Hematopoietic multipotent progenitor cell (in vitro differentiated cells): ENCODE results near the gene OLFM1. TPM values are rescaled to one million over a fixed set of nuclear protein-coding genes. Genes with fewer than 3 reads are reported as not detected.
A peak's percentile ranks its signal among the peaks of the same experiment; 100 is the strongest.

Experiments
- DNase-seq, 3 donors: peaks; one replicate each; pipeline ENCODE4 v3.0.0-alpha.2; 2011 to 2015; ENCODE audit warnings: low read depth in 2 of 3, low spot score in 2 of 3
- total RNA-seq: library from RNA; depleted of rRNA; stranded (reverse); fragments of >200 nt; gene quantifications from one replicate; pipeline ENCODE4 v1.2.3, GENCODE V29; 2012

Gene OLFM1
- total RNA-seq, 1 donor, result 0.27 TPM

DNA sequence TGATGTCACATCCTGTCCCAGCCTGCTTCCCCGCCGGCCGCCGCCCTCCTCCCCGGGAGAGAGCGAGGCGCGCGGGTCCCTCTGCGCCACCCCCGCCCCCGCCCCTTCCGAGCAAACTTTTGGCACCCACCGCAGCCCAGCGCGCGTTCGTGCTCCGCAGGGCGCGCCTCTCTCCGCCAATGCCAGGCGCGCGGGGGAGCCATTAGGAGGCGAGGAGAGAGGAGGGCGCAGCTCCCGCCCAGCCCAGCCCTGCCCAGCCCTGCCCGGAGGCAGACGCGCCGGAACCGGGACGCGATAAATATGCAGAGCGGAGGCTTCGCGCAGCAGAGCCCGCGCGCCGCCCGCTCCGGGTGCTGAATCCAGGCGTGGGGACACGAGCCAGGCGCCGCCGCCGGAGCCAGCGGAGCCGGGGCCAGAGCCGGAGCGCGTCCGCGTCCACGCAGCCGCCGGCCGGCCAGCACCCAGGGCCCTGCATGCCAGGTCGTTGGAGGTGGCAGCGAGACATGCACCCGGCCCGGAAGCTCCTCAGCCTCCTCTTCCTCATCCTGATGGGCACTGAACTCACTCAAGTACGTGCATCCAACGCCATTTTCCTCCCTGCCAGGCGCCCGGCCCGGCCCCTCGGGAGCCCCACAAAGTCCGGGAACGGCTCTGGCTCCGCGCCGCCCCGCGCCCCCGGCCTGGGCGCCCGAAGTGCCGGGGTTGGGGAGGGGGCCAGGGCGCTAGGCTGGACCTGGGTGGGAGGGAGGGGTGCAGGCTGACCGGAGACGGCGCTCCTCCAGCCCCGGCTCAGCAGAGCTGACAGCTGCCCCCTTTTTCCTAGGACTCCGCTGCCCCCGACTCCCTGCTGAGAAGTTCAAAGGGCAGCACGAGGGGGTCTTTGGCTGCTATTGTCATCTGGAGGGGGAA lies 12.0 kb upstream of the OLFM1 start:
- no peak for DNase-seq

DNA sequence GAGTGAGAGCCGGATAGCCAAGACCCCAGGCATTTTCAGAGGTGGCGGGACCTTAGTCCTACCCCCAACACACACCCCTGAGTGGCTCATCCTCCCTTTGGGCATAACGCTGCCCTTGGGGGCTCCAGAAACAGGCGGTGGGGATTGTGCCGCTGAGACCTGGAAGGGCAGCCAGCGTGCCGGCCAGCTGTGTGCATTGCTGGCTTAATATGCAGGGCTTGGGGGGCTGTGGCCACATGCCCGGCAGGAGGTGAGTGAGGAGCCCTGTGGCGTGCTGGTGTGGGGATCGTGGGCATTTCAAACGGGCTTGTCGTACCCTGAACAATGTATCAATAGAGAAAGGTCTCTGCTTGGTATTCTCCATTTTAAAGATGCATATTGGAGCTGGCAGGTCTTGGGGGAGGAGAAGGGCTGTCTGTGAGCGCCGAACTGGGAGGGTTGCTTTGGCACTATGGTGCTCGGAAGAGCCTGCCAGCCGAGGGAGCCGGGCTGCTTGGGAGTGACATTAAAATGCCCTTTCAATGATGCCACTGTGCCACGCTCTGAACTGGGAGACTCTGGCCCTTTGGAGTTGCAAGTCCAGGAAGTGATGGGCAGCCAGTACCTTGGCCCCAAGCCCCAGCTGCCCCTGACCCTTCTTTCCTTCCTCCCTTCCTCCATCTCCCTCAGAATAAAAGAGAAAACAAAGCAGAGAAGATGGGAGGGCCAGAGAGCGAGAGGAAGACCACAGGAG lies 11.2 kb upstream of the OLFM1 start:
- DNase-seq, result no peak

DNA sequence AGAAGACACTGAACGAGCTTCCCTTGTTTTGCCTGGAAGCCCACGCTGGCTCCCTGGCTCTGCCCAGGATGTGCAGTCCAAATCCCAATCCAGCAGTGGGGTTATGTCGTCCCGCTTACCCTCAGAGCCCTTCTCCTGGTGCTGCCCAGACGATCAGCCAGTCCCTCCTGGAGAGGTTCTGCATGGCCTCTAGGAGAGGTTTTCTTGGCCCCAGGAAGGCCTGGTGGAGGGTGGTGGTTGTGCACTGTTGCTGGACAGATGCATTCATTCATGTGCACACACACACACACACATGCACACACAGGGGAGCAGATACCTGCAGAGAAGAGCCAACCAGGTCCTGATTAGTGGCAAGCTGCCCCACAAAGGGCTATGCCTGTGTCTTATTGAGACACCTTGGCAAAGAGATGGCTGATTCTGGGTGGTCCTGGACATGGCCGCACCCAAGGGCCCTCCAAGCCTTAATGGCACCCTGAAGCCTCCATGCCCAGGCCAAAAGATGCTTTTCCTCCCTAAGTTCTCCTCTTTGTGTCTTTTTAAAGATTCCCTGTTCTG lies 10.5 kb upstream of the OLFM1 start:
- DNase-seq, result no peak

DNA sequence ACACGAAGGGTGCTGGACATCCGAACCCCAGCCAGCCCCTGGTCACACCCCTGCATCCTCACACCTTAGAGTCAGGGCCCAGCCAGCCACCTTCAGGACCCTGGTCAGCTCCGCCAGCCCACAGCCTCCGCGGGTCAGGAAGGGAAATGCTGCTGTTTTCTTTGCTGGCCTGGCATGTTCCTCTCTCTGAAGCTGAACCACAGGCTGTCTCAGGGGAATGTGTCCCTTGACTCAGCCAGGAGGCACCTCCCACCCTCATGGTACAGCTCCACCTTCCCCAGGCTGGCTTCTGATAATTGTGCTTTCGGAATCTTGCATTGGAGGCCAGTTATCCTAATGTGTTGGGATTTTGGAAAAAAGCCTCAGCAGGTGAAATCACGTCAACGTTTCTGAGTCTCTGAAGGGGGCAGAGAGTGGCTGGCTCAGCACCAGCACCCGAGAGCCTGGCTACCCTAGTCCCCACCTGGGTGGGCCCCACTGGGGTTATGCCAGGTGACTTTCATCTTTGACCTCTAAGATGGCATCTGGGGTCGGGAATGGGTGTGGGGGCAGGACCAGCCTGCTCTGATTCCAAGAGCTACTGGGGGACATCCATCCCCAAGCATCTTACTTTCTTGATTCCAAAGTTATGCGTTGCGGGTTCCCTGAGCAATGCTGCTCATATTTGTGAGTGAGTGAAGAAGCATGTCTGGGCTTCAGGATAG lies 9.8 kb upstream of the OLFM1 start:
- peak in 2 of 3 donors; percentile 36 to 60 for DNase-seq

DNA sequence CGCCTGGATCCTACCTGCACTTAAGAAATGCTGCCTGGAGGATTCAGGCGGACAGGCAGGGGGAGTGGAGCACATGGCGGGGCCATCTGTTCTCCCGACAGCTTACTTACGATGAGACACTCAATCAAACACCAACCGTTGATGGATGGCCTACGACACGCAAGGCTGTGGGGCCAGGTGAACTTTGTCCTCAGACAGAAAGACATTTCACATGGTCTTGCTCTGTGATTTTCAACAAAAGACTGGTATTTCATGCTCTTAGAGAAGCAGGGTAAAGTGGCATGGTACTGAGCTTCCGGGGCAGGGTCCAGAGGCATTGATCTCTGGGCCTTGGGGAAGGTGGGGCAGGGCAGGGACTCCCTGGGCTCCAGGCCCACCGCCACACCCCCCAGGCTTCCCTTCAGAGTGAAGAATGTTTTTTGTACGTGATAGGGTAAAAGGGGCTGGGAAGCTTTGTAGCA lies 9.1 kb upstream of the OLFM1 start:
- no peak for DNase-seq

DNA sequence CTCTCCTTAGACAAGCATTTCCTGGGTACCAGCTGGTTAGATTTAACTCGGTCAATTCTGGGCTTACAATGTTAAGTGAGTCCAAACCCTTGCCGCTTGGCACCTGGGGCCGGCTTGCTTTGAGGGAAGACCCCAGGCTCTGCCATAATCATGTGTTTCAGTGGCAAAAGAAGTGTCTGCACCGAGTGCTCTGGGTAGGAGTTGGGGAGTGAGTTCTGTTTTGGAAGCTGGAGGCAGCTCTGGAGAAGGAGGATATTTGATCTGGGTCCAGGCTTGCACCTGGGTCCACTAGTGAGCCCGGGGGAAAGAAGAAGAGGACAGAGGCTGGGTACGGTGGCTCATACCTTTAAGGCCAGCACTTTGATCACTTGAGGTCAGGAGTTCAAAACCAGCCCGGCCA lies 8.4 kb upstream of the OLFM1 start:
- no peak for DNase-seq

DNA sequence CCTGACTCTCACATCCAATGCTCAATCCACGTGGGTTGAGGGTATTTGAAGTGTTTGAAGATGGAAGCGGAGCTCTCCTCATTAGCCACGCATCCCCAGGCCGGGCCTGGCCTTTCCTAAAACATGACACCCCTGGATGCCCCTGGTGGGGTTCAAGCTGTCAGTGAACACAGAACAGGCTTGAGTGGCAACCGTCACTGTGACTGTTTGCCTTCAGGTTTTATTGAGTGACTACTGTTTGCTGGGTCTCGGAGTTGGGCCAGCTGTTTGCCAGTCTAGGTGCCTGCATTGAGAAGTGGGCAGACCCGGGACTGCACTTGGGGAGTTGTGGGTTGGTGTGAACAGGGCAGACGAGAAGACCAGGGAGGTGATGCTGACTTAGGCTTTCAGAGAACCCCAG lies 7.8 kb upstream of the OLFM1 start:
- no peak for DNase-seq

DNA sequence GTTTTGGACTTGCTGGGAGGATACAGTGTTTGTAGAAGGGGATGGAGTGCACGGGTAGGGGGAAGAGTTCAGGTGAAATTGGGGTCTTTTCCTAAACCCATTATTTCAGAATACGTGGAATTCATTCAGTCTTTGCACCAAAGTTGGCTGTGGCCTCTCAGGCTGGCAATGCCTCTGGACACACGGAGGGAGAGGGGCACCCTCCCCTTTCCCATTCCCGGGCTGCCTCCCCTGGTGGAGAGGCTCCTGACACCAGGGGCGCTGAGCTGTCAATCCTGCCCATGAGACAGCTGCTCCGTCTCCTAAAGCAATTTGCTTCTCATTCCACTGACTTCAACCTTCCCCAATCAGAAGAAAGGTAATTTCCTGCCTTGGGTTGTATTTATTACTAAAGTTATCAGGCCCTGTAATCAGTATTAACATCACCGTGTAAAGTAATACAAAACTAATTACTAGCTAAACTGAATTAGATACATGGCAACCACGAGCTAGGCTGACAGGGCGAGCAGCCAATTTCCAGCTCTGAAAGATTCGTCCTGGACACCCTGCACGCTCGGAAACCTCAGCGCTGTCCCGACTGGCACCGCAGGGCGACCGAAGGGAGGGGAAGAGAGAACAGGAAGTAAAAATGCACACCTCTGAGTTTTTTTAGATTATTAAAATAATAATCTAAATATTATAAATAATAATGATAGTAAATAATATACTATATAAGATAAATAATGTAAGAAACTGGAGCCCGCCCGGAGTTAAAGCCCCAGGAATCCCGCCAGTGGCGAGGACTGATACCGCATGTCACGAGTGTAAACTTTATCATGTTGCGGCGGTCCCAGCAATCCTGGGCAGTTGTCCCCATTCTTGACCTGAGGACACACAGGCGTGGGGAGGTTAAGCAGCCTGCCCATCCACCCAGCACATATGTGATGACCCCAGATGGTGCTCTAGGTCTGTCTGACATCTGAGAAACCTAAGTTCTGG lies 6.9 kb upstream of the OLFM1 start:
- no peak for DNase-seq

DNA sequence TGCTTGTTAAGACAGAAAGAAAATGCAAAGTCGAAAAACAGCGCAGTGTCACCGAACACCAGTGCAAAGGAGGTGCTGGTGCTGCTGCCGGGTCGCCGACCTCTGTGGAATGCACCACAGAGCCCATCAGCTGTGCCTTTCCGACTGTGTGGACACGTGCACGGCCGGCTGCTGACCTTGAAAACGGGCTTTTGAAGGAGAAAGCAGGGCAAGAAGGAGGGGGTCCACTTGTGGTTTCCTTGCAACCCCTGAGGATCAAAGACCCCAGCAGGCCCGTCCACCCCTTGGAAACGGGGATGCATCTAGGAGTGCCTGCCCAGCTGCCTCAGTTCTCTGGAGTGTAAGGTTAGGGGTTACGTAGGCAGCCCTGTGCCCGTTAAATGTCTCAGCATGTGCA lies 6.2 kb upstream of the OLFM1 start:
- DNase-seq, result no peak

DNA sequence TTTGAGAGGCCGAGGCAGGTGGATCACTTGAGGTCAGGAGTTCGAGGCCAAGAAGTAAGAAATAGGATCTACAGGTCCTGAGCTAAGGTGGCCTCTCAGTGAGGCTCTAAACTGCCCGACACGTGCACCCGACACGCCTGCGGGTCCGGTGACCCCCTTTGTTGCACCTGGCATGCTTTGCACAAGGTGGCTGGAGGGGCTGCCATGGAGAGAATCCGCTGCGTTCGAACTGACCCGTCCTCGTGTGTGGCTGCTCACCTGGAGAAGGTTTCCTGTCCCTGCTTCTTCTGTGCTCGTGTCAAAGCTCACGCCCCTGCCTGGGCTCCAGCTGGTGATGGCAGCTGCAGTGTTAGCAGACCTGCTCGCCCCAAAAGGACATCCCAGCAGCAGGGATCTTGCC lies 5.7 kb upstream of the OLFM1 start:
- no peak for DNase-seq

DNA sequence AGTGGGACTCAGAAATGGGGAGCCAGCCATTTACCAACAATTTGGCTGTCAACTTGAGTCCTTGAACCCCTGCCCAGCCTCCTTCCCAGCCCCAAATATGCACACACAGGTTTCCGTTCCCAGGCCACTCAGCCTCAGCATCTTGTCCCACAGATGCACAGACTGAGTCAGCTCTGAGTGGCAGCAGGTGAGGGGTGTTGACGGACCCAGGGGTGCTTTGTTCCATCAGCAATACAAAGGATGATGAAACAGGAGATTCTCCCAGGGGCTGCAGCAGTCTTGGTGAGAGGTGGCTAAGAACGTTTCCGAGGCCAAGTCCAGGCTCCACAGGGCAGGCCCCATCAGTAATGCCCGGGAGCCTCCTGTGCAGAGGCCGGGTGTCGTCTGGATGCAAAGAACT lies 4.9 kb upstream of the OLFM1 start:
- DNase-seq, result no peak

DNA sequence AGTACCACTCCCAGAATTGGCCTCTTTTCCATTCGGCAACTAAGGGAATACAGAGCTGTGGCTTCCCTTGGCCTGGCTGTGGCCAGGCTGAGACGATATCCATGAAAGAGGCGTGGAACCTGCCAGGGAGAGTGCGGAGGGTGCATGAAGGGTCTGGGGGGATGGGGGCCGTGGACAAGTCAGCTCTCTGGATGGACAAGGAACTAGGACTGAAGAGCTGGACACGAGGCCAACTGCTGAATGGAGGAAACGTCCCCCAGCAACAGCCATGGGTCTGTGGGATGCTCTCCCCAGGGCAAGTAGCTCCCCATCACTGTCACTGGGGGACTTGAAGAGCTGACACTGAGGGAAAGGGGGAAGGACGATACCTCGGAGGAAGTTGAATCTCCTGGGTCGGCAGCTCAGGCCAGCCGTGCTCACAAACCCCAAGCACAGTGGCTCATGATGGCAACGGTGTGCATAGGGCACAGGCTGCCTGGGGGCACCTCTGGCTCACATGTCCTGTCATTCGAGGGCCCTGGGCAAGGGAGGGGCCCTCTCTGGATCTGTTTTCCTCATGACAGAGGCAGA lies 4.1 kb upstream of the OLFM1 start:
- no peak for DNase-seq

DNA sequence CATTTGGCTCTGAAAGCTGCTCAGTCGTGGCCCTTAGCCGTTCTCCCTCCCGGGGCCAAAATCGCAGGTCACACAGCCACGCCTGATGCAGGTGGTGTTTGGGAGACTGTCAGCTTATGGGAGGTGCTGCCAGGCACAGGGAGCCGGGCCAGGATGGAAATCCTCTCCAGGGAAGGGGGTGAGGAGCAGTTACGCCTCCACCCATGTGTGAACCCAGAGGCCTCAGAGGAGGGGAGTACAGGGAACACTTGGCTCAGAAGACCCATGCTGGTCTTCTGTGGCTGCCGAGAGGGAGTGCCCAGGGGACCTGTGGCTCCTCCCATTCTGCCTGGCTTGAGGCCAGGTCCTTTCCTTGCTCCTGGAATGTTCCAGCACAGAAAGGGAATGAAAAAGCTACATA lies 3.6 kb upstream of the OLFM1 start:
- no peak for DNase-seq

DNA sequence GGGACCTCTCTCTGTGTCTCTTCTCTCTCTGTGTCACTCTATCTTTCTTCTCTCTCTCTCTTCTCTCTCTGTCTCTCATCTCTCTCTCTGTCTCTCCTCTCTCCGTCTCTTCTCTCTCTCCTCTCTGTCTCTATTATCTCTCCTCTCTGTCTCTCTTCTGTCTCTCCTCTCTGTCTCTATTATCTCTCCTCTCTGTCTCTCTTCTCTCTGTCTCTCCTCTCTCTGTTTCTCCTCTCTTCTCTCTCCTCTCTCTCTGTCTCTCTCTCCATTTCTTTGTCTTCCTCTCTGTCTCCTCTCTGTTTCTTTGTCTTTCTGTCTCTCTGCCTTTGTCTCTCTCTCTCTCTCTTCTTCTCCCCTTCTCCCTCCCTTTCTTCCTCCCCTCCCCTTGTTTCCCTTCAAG lies 3.2 kb upstream of the OLFM1 start:
- DNase-seq, result no peak

DNA sequence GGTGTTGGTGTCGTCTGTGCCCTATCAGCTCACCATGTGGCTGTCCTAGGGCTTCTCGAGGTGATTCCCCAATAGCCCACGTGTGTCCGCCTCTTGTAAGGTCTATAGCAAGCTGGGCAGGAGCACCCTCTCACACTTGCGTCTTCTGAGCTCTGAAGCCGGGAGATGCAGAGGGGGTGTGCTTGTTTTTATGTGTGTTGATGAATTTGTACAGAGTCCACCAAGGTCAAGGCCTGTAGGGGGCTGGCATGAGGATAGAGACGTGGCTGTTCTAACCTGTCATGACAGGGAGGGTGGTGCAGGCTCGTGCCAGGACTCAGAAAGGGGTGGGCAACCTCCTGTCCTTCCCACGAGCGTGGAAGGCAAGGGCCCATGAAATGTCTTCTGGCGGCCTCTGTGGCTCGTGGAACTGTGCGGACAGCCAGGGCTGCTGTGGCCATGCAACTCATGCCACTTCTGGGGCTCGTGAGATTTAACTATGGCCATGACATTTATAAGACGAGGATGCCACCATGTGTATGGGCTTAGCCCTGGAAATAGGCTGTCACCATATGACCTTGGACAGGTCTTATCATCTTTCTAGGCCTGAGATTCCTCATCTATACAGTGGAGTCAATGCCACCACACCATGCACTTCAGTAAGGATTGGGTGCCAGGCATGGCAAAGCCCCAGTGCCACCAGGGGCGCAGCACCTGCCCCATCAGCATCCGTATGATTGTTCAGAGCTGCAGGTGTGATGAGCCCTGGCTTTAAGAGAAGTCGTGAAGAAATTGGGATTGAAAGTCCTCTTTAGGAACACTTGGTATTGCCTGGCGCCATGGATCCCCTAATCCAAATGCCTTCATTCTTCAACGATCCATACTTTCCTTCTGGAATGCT lies 2.3 kb upstream of the OLFM1 start:
- DNase-seq, result no peak

DNA sequence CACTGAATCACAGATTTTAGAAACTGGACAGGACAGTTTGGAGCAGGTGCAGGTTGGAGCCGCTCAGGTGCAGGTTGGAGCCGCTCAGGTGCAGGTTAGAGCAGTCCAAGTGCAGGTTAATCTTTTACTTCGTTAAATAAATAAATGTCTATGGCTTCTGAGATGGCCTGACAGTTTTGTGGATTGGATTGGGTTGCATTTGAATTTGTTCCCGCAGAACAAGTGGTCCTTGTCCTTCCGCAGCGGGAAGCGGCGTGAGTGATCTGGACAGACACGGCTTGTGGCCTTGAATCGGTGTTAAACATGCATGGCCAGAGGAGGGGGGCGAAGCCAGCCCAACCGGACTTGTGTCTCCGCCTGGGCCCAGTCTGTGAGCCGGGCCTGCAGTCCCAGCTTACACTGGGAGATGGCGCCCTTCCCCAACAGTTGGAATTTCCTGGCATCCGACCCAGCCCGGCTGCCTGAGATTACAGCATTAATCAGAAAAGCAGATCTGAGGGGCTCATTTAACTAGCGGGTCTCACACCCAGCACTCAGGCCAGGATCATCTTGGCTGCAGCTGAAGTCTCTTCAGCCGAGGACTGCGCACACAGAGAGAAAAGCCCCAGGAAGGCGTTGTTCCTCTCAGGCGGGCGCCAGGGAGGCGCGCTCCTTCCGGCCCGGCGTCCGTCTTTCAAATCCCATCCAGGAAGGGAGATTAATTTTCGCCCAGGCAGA lies 1.5 kb upstream of the OLFM1 start:
- DNase-seq, result peak in 2 of 3 donors; percentile 44 to 70

DNA sequence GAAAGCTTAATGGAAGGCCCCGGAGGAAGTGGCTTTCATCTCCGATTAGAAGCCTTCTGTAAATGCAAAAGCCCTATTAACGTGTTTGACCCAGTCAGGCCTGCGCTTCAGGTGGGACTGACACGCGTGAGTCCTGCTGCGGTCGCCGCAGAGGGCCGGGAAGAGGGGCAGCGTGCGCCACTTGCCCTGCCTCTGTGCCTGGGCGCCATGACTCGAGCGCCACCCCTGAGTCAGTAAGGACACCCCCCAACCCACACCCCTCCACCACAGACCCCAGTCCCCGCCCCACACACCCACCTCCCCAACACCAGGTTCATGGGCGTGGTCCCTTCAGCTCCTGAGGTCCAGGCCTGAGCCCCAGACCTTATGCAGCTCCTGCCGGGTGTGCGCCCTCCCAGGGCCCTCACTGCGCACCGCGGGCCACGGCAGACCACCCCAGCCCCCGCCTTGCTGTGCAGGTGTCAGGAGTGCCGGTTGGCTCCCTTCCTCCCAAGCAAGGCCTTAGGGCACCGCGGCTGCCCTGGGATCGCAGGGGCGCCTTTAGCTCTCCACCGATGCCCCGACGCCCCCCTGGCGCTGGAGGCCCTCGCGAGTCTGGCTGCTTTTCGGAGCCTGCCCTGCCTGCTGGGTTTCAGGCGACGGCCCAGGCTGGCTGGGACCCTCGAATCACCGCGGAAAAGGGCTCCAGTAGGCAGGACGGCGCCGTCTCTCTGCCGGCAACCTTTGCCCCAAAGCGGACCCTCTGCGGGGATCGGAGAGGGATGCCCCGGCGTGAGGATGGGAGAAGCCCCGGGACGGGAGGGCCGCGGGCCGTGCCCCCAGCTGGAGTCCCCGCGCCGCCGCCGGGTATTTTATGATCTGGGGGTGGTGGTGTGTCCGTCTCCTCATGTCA lies 625 bp upstream of the OLFM1 start:
- DNase-seq, result no peak
